Spinal cord (tissue), 4 donors: Measurements from ENCODE around the gene NEURL1. TPM values are rescaled to one million over a fixed set of nuclear protein-coding genes. Genes with fewer than 3 reads are reported as not detected.

Source experiments
- polyA plus RNA-seq, 2 donors: library from polyadenylated mRNA; unstranded; fragments of 120-200 nt; gene quantifications; one replicate each; pipeline ENCODE4 v1.2.1, GENCODE V29; 2013; ENCODE audit not compliant: insufficient read length in 2 of 2
- total RNA-seq, 2 donors: library from RNA; depleted of rRNA in 1 of 2; stranded (reverse); fragments of 120-200 nt in 1 of 2; fragments of >200 nt in 1 of 2; gene quantifications; one replicate each; pipeline versions ENCODE4 v1.2.3 to v1.2.4, GENCODE V29; 2013 to 2014

Gene NEURL1
- total and polyA plus RNA-seq, 4 donors: 7.3 to 34.8 (median 18.2) TPM

Other genes starting within 250 kb of the NEURL1 start
- gene RPEL1, start 247.8 kb upstream of the NEURL1 start, total RNA-seq: under 1 TPM in 1 of 2 donors, not detected in 1; 0.11 TPM
- under 1 TPM in 1 of 2 donors, not detected in 1; 0.32 TPM for gene RPEL1, start 247.8 kb upstream of the NEURL1 start, polyA plus RNA-seq
- 100 to 1,000 TPM in 1 of 2 donors, 10 to 100 TPM in 1; 55.2 to 117 TPM for gene INA, start 216.6 kb upstream of the NEURL1 start, total RNA-seq
- gene INA, start 216.6 kb upstream of the NEURL1 start, polyA plus RNA-seq: 100 to 1,000 TPM; 322 to 346 TPM
- 10 to 100 TPM; 11.2 to 11.4 TPM for gene PCGF6, start 142.6 kb upstream of the NEURL1 start, total RNA-seq
- gene PCGF6, start 142.6 kb upstream of the NEURL1 start, polyA plus RNA-seq: 10 to 100 TPM; 11.3 to 11.8 TPM
- 1 to 10 TPM; 6.1 to 6.9 TPM for gene TAF5, start 125.7 kb upstream of the NEURL1 start, total RNA-seq
- 1 to 10 TPM; 6.0 to 7.3 TPM for gene TAF5, start 125.7 kb upstream of the NEURL1 start, polyA plus RNA-seq
- gene ATP5MK, start 97.2 kb upstream of the NEURL1 start, total RNA-seq: 100 to 1,000 TPM; 166 to 433 TPM
- gene ATP5MK, start 97.2 kb upstream of the NEURL1 start, polyA plus RNA-seq: 100 to 1,000 TPM; 301 to 310 TPM
- 10 to 100 TPM; 20.3 to 26.4 TPM for gene PDCD11, start 97.1 kb upstream of the NEURL1 start, total RNA-seq
- 10 to 100 TPM; 21.8 to 27.3 TPM for gene PDCD11, start 97.1 kb upstream of the NEURL1 start, polyA plus RNA-seq
- 10 to 100 TPM in 1 of 2 donors, 1 to 10 TPM in 1; 6.2 to 13.5 TPM for gene CALHM2, start 41.3 kb upstream of the NEURL1 start, total RNA-seq
- gene CALHM2, start 41.3 kb upstream of the NEURL1 start, polyA plus RNA-seq: 10 to 100 TPM in 1 of 2 donors, 1 to 10 TPM in 1; 9.3 to 11.1 TPM
- under 1 TPM; 0.06 to 0.20 TPM for gene CALHM1, start 34.8 kb upstream of the NEURL1 start, total RNA-seq
- gene CALHM1, start 34.8 kb upstream of the NEURL1 start, polyA plus RNA-seq: under 1 TPM; 0.22 to 0.24 TPM
- gene CALHM3, start 14.5 kb upstream of the NEURL1 start, total RNA-seq: not detected
- under 1 TPM in 1 of 2 donors, not detected in 1; 0.09 TPM for gene CALHM3, start 14.5 kb upstream of the NEURL1 start, polyA plus RNA-seq